ENCODE results near the gene FAM89A.

- TF ChIP-seq POLR2A (IDR thresholded peaks at IDR 0.05), result no peak
- TF ChIP-seq, protein P1, sequence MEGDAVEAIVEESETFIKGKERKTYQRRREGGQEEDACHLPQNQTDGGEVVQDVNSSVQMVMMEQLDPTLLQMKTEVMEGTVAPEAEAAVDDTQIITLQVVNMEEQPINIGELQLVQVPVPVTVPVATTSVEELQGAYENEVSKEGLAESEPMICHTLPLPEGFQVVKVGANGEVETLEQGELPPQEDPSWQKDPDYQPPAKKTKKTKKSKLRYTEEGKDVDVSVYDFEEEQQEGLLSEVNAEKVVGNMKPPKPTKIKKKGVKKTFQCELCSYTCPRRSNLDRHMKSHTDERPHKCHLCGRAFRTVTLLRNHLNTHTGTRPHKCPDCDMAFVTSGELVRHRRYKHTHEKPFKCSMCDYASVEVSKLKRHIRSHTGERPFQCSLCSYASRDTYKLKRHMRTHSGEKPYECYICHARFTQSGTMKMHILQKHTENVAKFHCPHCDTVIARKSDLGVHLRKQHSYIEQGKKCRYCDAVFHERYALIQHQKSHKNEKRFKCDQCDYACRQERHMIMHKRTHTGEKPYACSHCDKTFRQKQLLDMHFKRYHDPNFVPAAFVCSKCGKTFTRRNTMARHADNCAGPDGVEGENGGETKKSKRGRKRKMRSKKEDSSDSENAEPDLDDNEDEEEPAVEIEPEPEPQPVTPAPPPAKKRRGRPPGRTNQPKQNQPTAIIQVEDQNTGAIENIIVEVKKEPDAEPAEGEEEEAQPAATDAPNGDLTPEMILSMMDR (IDR thresholded peaks at IDR 0.05), result no peak
Measured at GRCh38 chr1:231073331-231073730, 33.3 kb upstream of the FAM89A start.

Data from thyroid gland (tissue), 4 donors.